Naive thymus-derived CD8-positive, alpha-beta T cell (primary cell): ENCODE measurements around the gene ADAMTS12. TPM values are rescaled to one million over a fixed set of nuclear protein-coding genes. Genes with fewer than 3 reads are reported as not detected.
A peak's percentile ranks its signal among the peaks of the same experiment; 100 is the strongest.

Experiments
- ATAC-seq, 2 donors: fragments of 150-1000 bp; cut with Tn5 transposase in 1 of 2; sonication (Bioruptor Pico), chemical (Tn5 transposase) in 1 of 2; 1 replicate in 1 of 2; 2 replicates in 1 of 2; pipeline ENCODE4 v1.10.0; 2021; ENCODE audit warnings: mild to moderate bottlenecking in 2 of 2, moderate library complexity in 2 of 2
- POLR2A ChIA-PET: fragments of 350-600 bp; sonication (Branson Sonifier 250); formaldehyde crosslinking; loops from one replicate; lab custom pipeline; 2021; ENCODE audit warnings: antibody characterized with exemption; lab: Charles Lee
- DNase-seq, 10 donors: peaks; one replicate each; pipeline versions ENCODE4 v3.0.0 to v3.0.0-alpha.2; 2020 to 2022
- H3K27ac Mint-ChIP-seq, 10 donors: one replicate each; pipeline ENCODE4 v1.8.0; 2020 to 2022; ENCODE audit warnings: mild to moderate bottlenecking in 10 of 10, mixed read lengths in 10 of 10, moderate library complexity in 4 of 10, inconsistent platforms in 1 of 10
- H3K27me3 Mint-ChIP-seq, 5 donors: one replicate each; pipeline ENCODE4 v1.8.0; 2021 to 2022; ENCODE audit warnings: mixed read lengths in 5 of 5
- H3K36me3 Mint-ChIP-seq, 3 donors: one replicate each; pipeline ENCODE4 v1.8.0; 2020 to 2022; ENCODE audit warnings: mixed read lengths in 3 of 3, mild to moderate bottlenecking in 2 of 3, inconsistent platforms in 1 of 3
- H3K4me1 Mint-ChIP-seq, 4 donors: one replicate each; pipeline ENCODE4 v1.8.0; 2021 to 2022; ENCODE audit warnings: mixed read lengths in 4 of 4
- H3K4me3 Mint-ChIP-seq, 10 donors: one replicate each; pipeline ENCODE4 v1.8.0; 2020 to 2022; ENCODE audit warnings: mild to moderate bottlenecking in 10 of 10, mixed read lengths in 10 of 10, moderate library complexity in 6 of 10, inconsistent platforms in 1 of 10
- H3K9me3 Mint-ChIP-seq, 9 donors: one replicate each; pipeline ENCODE4 v1.8.0; 2020 to 2022; ENCODE audit warnings: mixed read lengths in 9 of 9, mild to moderate bottlenecking in 3 of 9, inconsistent platforms in 1 of 9, moderate library complexity in 1 of 9
- polyA plus RNA-seq, 3 donors: library from polyadenylated mRNA; unstranded; fragments of 300-500 nt; fragmentation: Illumina TruSeq; gene quantifications; one replicate each; pipeline ENCODE4 v1.2.3, GENCODE V29; 2021
- total RNA-seq, 8 experiments: library from RNA in 2 of 8; stranded (reverse) in 2 of 8; gene quantifications; one replicate each; pipeline ENCODE4 v1.2.3 and lab custom pipeline; 2021 to 2026

ADAMTS12 gene
- total and polyA plus RNA-seq, 5 experiments from 2014 or later = 0.05 TPM; not detected in 4

DNA sequence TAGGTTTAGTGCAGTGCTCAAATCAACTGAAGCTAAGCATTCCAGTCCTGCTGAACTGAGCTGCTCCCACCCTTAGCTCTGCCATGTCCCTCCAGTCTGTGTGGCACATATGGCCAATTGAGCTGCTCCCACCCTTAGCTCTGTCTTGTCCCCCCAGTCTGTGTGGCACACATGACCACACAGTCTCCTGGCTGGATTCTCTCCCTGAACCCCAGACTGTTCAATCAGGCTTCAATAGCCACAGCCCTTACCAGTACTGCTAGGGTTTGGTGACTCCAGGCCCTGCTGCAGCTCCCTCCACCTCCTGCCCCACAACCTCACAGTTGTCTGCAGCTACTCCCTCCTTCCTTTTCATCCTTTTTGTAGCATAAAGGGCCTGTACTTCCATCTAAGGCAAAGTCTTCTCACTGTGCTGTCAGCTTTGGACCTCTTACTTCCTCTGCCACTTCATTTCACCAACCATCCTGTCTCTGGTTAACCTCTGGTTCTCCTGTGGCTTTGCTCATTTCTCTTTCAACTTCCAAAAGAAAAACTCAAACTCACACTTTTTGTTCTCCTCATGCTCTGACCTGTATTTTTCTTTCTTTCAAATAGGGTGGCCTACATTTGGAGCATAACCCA is 50.8 kb downstream of the ADAMTS12 start:
- ATAC-seq = peak; percentile 25 to 36
- Mint-ChIP-seq H3K27me3 (peaks cover 0 to 3% (median 0%) of the 10 kb centered on the region in 5 donors), H3K36me3 (peaks cover 0 to 14% (median 5%) of the 10 kb centered on the region in 3 donors), H3K9me3 (peaks cover 0 to 17% (median 6%) of the 10 kb centered on the region in 9 donors), H3K27ac (peak overlapping the region in 6 of 10 donors; percentile 5 to 88 (median 28)), H3K4me3 (peak overlapping the region in 8 of 10 donors; percentile 2 to 57 (median 28)), H3K4me1 (peaks cover 7 to 36% (median 21%) of the 10 kb centered on the region in 4 donors)
- DNase-seq = peak in 2 of 10 donors; percentile 13 to 27
- POLR2A ChIA-PET = no interaction called here

DNA sequence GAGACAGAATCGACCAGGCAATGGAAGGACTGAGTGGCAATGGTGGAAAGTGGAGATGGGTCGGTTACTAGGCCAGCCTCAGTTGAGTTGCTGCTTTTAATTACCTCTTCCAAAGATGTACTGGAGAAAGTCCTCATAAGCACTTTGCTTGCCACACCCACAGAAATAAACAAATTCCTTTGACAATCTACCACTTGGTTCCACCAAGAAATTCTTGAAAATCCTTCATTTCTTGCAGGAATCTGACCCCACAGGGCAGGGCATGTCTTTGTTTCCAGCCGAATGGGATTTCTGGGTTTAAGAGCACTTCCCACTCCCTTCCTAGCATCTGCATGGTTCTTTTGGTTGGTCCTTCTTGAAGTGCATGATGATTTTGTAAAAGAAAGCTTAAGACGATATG is 54.5 kb downstream of the ADAMTS12 start:
- DNase-seq (no peak), ATAC-seq (no peak)
- Mint-ChIP-seq H3K27ac (no peak overlapping the region), H3K36me3 (no peaks in the 10 kb centered on the region), H3K4me3 (no peak overlapping the region), H3K27me3 (no peaks in the 10 kb centered on the region), H3K4me1 (peaks cover 7 to 36% (median 21%) of the 10 kb centered on the region in 4 donors), H3K9me3 (no peaks in the 10 kb centered on the region)
- POLR2A ChIA-PET = no interaction called here

- Mint-ChIP-seq H3K27me3 (peaks cover 0 to 7% (median 0%) of the 10 kb centered on the region in 5 donors), H3K27ac (no peak overlapping the region)
- no peak for ATAC-seq
These were observed 57.5 kb downstream of the ADAMTS12 start for GRCh38 chr5:33834334-33834733.

GRCh38 chr5:33833237-33833575 is 58.6 kb downstream of the ADAMTS12 start:
- Mint-ChIP-seq H3K27ac (no peak overlapping the region), H3K4me3 (no peak overlapping the region), H3K36me3 (no peaks in the 10 kb centered on the region), H3K27me3 (peaks cover 0 to 7% (median 0%) of the 10 kb centered on the region in 5 donors), H3K9me3 (no peaks in the 10 kb centered on the region), H3K4me1 (peaks cover 0 to 2% (median 0%) of the 10 kb centered on the region in 4 donors)
- ATAC-seq (no peak), DNase-seq (no peak)
- POLR2A ChIA-PET = no interaction called here

More at GRCh38 chr5:33834334-33834733, 57.5 kb downstream of the ADAMTS12 start:
- DNase-seq = no peak
- H3K4me1 Mint-ChIP-seq = peaks cover 0 to 7% (median 0%) of the 10 kb centered on the region in 4 donors
- H3K9me3 Mint-ChIP-seq = no peaks in the 10 kb centered on the region
- POLR2A ChIA-PET = no interaction called here
- no peaks in the 10 kb centered on the region for H3K36me3 Mint-ChIP-seq
- no peak overlapping the region for H3K4me3 Mint-ChIP-seq

GRCh38 chr5:33832404-33833236 is 59.2 kb downstream of the ADAMTS12 start:
- POLR2A ChIA-PET = no interaction called here
- Mint-ChIP-seq H3K27me3 (peaks cover 0 to 7% (median 0%) of the 10 kb centered on the region in 5 donors), H3K9me3 (no peaks in the 10 kb centered on the region), H3K36me3 (no peaks in the 10 kb centered on the region), H3K4me3 (no peak overlapping the region), H3K4me1 (peaks cover 0 to 2% (median 0%) of the 10 kb centered on the region in 4 donors), H3K27ac (no peak overlapping the region)
- ATAC-seq (no peak), DNase-seq (no peak)

DNA sequence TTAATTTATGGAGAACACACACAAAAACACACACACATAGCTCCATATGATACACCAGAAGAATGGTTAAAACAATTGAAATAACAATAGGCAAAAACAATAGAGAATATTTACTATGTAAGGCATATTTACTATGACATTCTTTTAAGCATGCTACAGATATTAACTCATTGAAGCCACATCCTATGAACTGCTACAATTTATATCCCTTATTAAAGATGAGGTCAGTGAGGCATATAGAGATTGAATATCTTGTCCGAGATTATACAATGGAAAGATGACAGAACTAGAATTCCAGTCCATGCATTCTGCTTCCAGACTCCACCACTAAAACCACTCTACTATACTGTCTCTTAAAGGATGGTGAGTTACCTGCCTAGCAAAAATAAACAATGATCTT is 60.7 kb downstream of the ADAMTS12 start:
- H3K9me3 Mint-ChIP-seq = no peaks in the 10 kb centered on the region
- no peak overlapping the region for H3K27ac Mint-ChIP-seq
- no peaks in the 10 kb centered on the region for H3K36me3 Mint-ChIP-seq
- H3K27me3 Mint-ChIP-seq = peaks cover 0 to 7% (median 0%) of the 10 kb centered on the region in 5 donors
- peaks cover 0 to 2% (median 0%) of the 10 kb centered on the region in 4 donors for H3K4me1 Mint-ChIP-seq
- no peak overlapping the region for H3K4me3 Mint-ChIP-seq
- ATAC-seq = no peak
- POLR2A ChIA-PET = no interaction called here
- no peak for DNase-seq

- Mint-ChIP-seq H3K27ac (no peak overlapping the region), H3K36me3 (no peaks in the 10 kb centered on the region), H3K4me3 (no peak overlapping the region), H3K27me3 (peaks cover 0 to 7% (median 0%) of the 10 kb centered on the region in 5 donors), H3K4me1 (peaks cover 0 to 12% (median 1%) of the 10 kb centered on the region in 4 donors), H3K9me3 (no peaks in the 10 kb centered on the region)
- ATAC-seq (no peak), DNase-seq (no peak)
- POLR2A ChIA-PET = no interaction called here
These were observed 62.4 kb downstream of the ADAMTS12 start for GRCh38 chr5:33829430-33829829.

GRCh38 chr5:33828626-33829308 is 63.0 kb downstream of the ADAMTS12 start:
- Mint-ChIP-seq H3K4me3 (no peak overlapping the region), H3K36me3 (no peaks in the 10 kb centered on the region), H3K4me1 (peaks cover 0 to 14% (median 1%) of the 10 kb centered on the region in 4 donors), H3K27me3 (peaks cover 0 to 7% (median 0%) of the 10 kb centered on the region in 5 donors), H3K9me3 (no peaks in the 10 kb centered on the region), H3K27ac (no peak overlapping the region)
- no peak for ATAC-seq
- no peak for DNase-seq
- POLR2A ChIA-PET = no interaction called here

GRCh38 chr5:33827885-33828284 is 63.9 kb downstream of the ADAMTS12 start:
- no peak overlapping the region for H3K27ac Mint-ChIP-seq
- ATAC-seq (no peak), DNase-seq (no peak)
- POLR2A ChIA-PET = no interaction called here
- peaks cover 0 to 14% (median 1%) of the 10 kb centered on the region in 4 donors for H3K4me1 Mint-ChIP-seq
- H3K36me3 Mint-ChIP-seq = no peaks in the 10 kb centered on the region
- H3K9me3 Mint-ChIP-seq = peaks cover 0 to 4% (median 0%) of the 10 kb centered on the region in 9 donors
- no peak overlapping the region for H3K4me3 Mint-ChIP-seq
- H3K27me3 Mint-ChIP-seq = peaks cover 0 to 7% (median 2%) of the 10 kb centered on the region in 5 donors

DNA sequence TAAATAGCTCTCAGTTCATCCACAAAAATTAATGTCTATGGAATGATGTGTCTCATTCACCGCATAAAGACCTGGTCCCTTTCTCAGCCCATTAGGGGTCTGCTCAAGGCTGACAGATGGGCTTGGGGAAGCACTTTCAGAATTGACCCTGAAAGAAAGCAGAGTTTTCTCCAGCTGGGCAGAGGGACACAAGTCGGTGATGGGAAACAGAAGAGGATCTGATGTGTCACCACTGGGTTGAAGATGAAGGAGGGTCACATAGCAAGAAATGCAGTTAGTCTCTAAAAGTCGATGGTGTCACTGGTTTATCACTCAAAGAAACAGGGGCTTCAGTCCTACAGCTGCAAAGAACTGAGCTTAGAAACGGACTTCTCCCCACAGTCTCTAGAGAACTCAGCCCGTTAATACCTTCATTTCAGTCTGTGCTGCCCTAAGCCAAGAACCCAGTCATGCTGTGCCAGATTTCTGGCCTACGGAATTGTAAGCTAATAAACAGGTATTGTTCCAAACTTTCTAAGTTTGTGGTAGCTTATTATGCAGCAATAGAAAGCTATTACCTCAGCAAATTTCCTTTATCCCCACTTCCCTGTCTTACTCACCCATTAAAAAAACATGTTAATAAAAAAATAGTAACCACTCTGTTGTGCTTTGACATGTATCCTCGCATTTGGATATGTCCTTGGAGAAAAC is 64.6 kb downstream of the ADAMTS12 start:
- peaks cover 1 to 10% (median 3%) of the 10 kb centered on the region in 5 donors for H3K27me3 Mint-ChIP-seq
- H3K4me1 Mint-ChIP-seq = peaks cover 0 to 14% (median 1%) of the 10 kb centered on the region in 4 donors
- no peak for ATAC-seq
- peaks cover 0 to 4% (median 0%) of the 10 kb centered on the region in 9 donors for H3K9me3 Mint-ChIP-seq
- H3K27ac Mint-ChIP-seq = no peak overlapping the region
- POLR2A ChIA-PET = no interaction called here
- H3K36me3 Mint-ChIP-seq = no peaks in the 10 kb centered on the region
- no peak overlapping the region for H3K4me3 Mint-ChIP-seq
- DNase-seq = no peak

DNA sequence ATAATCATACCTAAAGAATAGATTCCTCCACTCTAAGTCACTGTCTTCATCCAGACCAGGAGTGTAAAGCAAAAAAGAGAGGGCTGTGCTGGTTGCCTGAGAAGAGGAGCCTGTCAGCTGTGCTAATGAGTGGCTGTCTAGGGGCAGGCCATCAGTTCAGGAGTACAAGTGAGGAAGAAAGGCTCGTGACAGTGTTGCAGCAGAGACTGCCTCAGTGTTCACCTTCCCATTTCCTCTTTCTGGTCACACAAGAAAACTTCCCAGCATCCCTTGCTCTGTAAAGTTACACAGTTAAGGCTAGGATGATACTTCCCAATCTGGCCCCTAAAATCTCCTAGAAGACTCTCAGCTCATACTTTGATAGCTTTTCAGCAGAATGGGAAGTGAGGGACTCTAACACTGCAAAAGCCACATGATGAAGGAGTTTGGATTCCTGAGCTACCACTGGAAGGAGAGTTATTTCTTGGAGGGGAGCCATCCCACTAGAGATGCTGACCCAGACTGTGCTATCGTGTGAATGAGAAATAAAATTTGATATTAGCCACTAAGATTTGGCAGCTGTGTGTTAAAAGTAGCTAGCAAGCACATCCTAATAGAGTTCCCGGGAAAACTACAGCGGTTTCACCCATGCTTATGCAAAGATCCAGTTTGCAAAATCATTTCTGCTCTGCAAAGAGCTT is 67.1 kb downstream of the ADAMTS12 start:
- H3K36me3 Mint-ChIP-seq = peaks cover 0 to 4% (median 0%) of the 10 kb centered on the region in 3 donors
- H3K27ac Mint-ChIP-seq = no peak overlapping the region
- DNase-seq = no peak
- POLR2A ChIA-PET = no interaction called here
- peaks cover 0 to 14% (median 1%) of the 10 kb centered on the region in 4 donors for H3K4me1 Mint-ChIP-seq
- ATAC-seq = no peak
- H3K4me3 Mint-ChIP-seq = no peak overlapping the region
- H3K27me3 Mint-ChIP-seq = peaks cover 3 to 18% (median 4%) of the 10 kb centered on the region in 5 donors
- H3K9me3 Mint-ChIP-seq = peaks cover 0 to 11% (median 2%) of the 10 kb centered on the region in 9 donors

- Mint-ChIP-seq H3K4me1 (no peaks in the 10 kb centered on the region), H3K4me3 (no peak overlapping the region), H3K9me3 (peaks cover 0 to 17% (median 5%) of the 10 kb centered on the region in 9 donors), H3K27ac (no peak overlapping the region), H3K36me3 (peaks cover 0 to 8% (median 4%) of the 10 kb centered on the region in 3 donors), H3K27me3 (peaks cover 3 to 18% (median 5%) of the 10 kb centered on the region in 5 donors)
- POLR2A ChIA-PET = no interaction called here
- DNase-seq = no peak
- ATAC-seq = no peak
These were observed 74.5 kb downstream of the ADAMTS12 start for GRCh38 chr5:33817301-33817700.
